Loucy (cell line): Measurements from ENCODE around the gene MOB3C.

Experiments
- H2AFZ ChIP-seq: fragments of 200-600 bp; sonication (generic); 2 replicates; pipeline ENCODE4 v1.6.0; 2016; ENCODE audit warnings: antibody characterized with exemption, mild to moderate bottlenecking, low read length, moderate library complexity
- H3F3A ChIP-seq: fragments of 200-600 bp; 2 replicates; pipeline ENCODE4 v1.6.0; 2016; ENCODE audit warnings: antibody characterized with exemption, low read depth, mild to moderate bottlenecking
- H3K27me3 ChIP-seq: fragments of 200-600 bp; sonication (generic); 2 replicates; pipeline ENCODE4 v1.6.1; 2014; ENCODE audit warnings: low read length, mild to moderate bottlenecking; ENCODE audit not compliant: insufficient read depth, poor library complexity, severe bottlenecking
- H3K36me3 ChIP-seq: fragments of 200-600 bp; sonication (generic); 2 replicates; pipeline ENCODE4 v1.6.1; 2016; ENCODE audit warnings: low read length; ENCODE audit not compliant: insufficient read depth
- H3K4me1 ChIP-seq: fragments of 200-600 bp; sonication (generic); 2 replicates; pipeline ENCODE4 v1.5.1; 2014; ENCODE audit warnings: low read length, mild to moderate bottlenecking; ENCODE audit not compliant: insufficient read depth, poor library complexity, severe bottlenecking
- H3K4me2 ChIP-seq: fragments of 200-600 bp; sonication (generic); 2 replicates; pipeline ENCODE4 v1.6.0; 2014; ENCODE audit warnings: antibody characterized with exemption, low read length, low read depth, mild to moderate bottlenecking; ENCODE audit not compliant: poor library complexity, severe bottlenecking
- H3K4me3 ChIP-seq: fragments of 200-600 bp; sonication (generic); 2 replicates; pipeline ENCODE4 v1.5.1; 2014; ENCODE audit warnings: low read length, mild to moderate bottlenecking, mixed read lengths; ENCODE audit not compliant: poor library complexity, severe bottlenecking
- H3K79me2 ChIP-seq: fragments of 200-600 bp; sonication (generic); 2 replicates; pipeline ENCODE4 v1.6.1; 2014; ENCODE audit warnings: low read length; ENCODE audit not compliant: insufficient read depth
- H3K9ac ChIP-seq: fragments of 200-600 bp; sonication (generic); 2 replicates; pipeline ENCODE4 v1.6.0; 2014; ENCODE audit warnings: mild to moderate bottlenecking, low read depth, low read length, moderate library complexity; ENCODE audit not compliant: poor library complexity, severe bottlenecking
- H3K9me2 ChIP-seq: fragments of 200-600 bp; sonication (generic); replicated peaks from 2 replicates; pipeline ENCODE4 v1.6.1; 2016; ENCODE audit warnings: low read depth, low read length, mixed read lengths
- H3K9me3 ChIP-seq: fragments of 200-600 bp; sonication (generic); 2 replicates; pipeline ENCODE4 v1.6.1; 2014; ENCODE audit warnings: mild to moderate bottlenecking, antibody characterized with exemption, low read length, low read depth; ENCODE audit not compliant: insufficient read depth
- H4K20me1 ChIP-seq: fragments of 200-600 bp; sonication (generic); 2 replicates; pipeline ENCODE4 v1.6.0; 2014; ENCODE audit warnings: antibody characterized with exemption, low read length, mild to moderate bottlenecking; ENCODE audit not compliant: insufficient read depth, poor library complexity, severe bottlenecking
- EZH2phosphoT487 ChIP-seq: fragments of 200-600 bp; IDR thresholded peaks from 2 replicates; pipeline ENCODE4 v1.6.1; 2018; ENCODE audit warnings: antibody characterized with exemption, mild to moderate bottlenecking, moderate library complexity, borderline replicate concordance
- TF ChIP-seq, protein P1 (sequence below): fragments of 200-600 bp; sonication (generic); conservative IDR thresholded peaks from 2 replicates; pipeline ENCODE4 v1.5.1; 2014; ENCODE audit warnings: mild to moderate bottlenecking, antibody characterized with exemption, low read length

MOB3C gene

DNA sequence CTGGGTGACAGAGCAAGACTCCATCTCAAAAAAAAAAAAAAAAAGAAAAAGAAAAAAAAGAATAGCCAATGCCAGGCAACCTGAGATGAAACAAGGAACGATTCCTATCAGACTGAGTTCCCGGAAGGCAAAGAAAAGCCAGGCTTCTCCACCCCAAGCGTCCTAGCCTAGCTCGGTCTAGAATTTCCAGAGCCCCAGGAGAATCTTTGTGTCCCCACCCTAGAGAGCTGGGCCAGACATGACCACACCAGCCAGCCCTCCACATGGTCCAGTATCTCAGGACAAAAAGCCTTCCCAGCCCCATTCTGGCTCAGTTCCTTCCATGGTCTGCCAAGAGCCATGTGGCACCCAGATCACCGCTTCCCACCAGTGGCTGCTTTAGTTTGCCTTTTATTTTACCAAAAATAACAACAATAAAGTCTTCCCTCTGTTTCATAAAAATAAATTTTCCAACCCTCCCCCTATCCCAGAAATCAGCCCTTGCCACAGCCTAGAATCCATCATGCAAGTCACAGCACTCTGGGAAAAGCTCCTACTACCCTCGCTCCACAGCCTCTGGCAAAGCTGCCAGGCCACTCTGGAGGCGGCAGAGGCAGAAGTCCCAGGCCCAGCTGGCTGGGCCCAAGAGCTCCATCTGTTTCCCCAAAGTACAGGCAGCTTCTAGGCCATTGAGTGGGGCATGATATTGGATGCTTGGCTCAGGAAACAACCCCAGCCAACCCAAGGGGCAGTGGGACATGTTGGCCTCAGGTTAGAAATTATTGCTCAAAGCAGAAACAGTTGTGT, 9.1 kb downstream of the MOB3C start:
- Histone ChIP-seq H3K9ac (no peak overlapping the region), H3K4me2 (no peak overlapping the region), H3K36me3 (no peaks in the 10 kb centered on the region), H3K79me2 (peaks cover 15% of the 10 kb centered on the region; the same call in 1 of the 2 replicates), H4K20me1 (no peaks in the 10 kb centered on the region), H3K9me3 (no peaks in the 10 kb centered on the region), H3F3A (no peaks in the 10 kb centered on the region), H3K4me3 (no peak overlapping the region), H2AFZ (no peak overlapping the region), H3K9me2 (no peaks in the 10 kb centered on the region), H3K4me1 (peaks cover 44% of the 10 kb centered on the region), H3K27me3 (no peaks in the 10 kb centered on the region)
- no peak for TF ChIP-seq EZH2phosphoT487

- no peak overlapping the region for H3K4me3 ChIP-seq
- H3K9me3 ChIP-seq, result no peaks in the 10 kb centered on the region
- H3K9me2 ChIP-seq, result no peaks in the 10 kb centered on the region
- H3K79me2 ChIP-seq, result peaks cover 15% of the 10 kb centered on the region; the same call in 1 of the 2 replicates
- H4K20me1 ChIP-seq, result no peaks in the 10 kb centered on the region
- no peak overlapping the region for H3K4me2 ChIP-seq
- peaks cover 40% of the 10 kb centered on the region for H3K4me1 ChIP-seq
- TF ChIP-seq, protein P1, sequence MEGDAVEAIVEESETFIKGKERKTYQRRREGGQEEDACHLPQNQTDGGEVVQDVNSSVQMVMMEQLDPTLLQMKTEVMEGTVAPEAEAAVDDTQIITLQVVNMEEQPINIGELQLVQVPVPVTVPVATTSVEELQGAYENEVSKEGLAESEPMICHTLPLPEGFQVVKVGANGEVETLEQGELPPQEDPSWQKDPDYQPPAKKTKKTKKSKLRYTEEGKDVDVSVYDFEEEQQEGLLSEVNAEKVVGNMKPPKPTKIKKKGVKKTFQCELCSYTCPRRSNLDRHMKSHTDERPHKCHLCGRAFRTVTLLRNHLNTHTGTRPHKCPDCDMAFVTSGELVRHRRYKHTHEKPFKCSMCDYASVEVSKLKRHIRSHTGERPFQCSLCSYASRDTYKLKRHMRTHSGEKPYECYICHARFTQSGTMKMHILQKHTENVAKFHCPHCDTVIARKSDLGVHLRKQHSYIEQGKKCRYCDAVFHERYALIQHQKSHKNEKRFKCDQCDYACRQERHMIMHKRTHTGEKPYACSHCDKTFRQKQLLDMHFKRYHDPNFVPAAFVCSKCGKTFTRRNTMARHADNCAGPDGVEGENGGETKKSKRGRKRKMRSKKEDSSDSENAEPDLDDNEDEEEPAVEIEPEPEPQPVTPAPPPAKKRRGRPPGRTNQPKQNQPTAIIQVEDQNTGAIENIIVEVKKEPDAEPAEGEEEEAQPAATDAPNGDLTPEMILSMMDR, result no peak
- no peak for TF ChIP-seq EZH2phosphoT487
- no peaks in the 10 kb centered on the region for H3K27me3 ChIP-seq
- no peaks in the 10 kb centered on the region for H3F3A ChIP-seq
- no peak overlapping the region for H2AFZ ChIP-seq
- no peak overlapping the region for H3K9ac ChIP-seq
- no peaks in the 10 kb centered on the region for H3K36me3 ChIP-seq
These were observed 10.2 kb downstream of the MOB3C start for GRCh38 chr1:46606255-46606965.

DNA sequence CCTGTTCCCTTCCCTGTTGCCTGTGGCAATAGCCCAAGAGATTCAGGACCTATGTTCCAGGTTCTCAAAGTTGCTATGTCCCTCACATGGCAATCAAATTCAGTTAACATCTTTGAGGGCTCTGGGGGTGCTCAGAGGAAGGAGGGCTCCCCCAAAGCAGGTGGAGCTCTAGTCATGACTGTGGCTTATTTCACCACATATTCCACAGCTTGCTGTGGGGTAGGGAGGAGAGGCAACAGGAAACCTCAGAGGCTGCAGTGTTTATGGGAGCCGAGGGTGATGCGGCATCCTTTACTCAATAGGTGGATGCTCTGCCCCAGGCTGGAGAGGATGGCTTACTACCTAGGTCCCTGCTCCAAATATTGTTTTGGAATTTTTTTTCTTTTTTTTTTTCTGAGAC, 11.4 kb downstream of the MOB3C start:
- H3K4me3 ChIP-seq, result peak overlapping the region; percentile 81
- no peaks in the 10 kb centered on the region for H4K20me1 ChIP-seq
- H3K9ac ChIP-seq, result peak overlapping the region; percentile 74

More for the DNA sequence above, 11.4 kb downstream of the MOB3C start:
- Histone ChIP-seq H3K4me2 (peak overlapping the region; percentile 85), H3F3A (no peaks in the 10 kb centered on the region), H3K36me3 (no peaks in the 10 kb centered on the region), H3K27me3 (no peaks in the 10 kb centered on the region), H3K4me1 (peaks cover 40% of the 10 kb centered on the region), H3K9me3 (no peaks in the 10 kb centered on the region), H3K79me2 (peaks cover 15% of the 10 kb centered on the region; the same call in 1 of the 2 replicates), H3K9me2 (no peaks in the 10 kb centered on the region), H2AFZ (no peak overlapping the region)
- TF ChIP-seq, protein P1, result no peak
- no peak for TF ChIP-seq EZH2phosphoT487
